GM18861 (cell line): ENCODE measurements around the gene BAG3.

Experiments
- ATAC-seq: cut with Tn5 transposase; IDR thresholded peaks from one replicate; pipeline ENCODE4 v1.9.1; 2021; ENCODE audit not compliant: unreplicated experiment

BAG3 gene

DNA sequence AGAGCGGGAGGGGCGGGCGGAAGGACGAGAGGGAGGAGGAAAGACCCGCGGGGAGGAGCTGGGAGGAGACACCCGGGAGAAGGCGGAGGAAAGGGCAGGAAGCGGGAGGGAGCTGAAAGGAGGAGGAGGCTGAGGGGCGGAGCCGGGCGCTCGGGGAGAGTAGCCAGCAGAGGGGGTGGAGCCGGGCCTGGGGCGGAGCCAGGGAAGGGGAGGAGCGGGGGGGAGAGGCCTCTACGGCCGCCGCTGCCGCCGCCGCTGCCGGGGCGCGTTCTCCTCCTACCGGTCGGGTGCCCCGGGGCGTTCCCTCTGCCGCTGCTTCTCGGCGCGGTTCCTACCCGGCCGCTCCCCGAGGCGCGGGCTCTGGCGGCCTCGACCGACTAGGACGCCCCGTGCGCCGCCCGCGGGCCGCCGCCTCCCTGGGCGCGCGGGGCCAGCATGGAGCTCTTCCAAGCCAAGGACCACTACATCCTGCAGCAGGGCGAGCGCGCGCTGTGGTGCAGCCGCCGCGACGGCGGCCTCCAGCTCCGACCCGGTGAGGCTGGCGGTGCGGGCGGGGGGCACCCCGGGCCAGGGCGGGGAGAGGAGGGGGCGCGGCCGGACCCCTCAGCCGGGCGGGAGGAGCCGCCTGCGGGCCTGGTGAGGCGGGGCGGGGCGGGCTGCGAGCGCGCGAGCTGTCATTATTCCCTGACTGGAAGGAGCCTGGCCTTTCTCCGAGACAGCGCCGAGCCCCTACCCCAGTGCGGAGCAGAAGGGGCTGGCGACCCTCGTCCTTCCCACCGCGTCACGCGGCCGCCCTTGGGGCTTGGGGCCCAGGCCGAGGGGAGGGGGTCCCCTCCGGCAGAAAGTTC, 74.9 kb downstream of the BAG3 start, which contains the start of gene INPP5F:
INPP5F (plus strand) TSS at position 223 of the 848 bp plus-strand sequence; CDS start at position 436, 213 bp downstream.
- peak; percentile 71 for ATAC-seq

DNA sequence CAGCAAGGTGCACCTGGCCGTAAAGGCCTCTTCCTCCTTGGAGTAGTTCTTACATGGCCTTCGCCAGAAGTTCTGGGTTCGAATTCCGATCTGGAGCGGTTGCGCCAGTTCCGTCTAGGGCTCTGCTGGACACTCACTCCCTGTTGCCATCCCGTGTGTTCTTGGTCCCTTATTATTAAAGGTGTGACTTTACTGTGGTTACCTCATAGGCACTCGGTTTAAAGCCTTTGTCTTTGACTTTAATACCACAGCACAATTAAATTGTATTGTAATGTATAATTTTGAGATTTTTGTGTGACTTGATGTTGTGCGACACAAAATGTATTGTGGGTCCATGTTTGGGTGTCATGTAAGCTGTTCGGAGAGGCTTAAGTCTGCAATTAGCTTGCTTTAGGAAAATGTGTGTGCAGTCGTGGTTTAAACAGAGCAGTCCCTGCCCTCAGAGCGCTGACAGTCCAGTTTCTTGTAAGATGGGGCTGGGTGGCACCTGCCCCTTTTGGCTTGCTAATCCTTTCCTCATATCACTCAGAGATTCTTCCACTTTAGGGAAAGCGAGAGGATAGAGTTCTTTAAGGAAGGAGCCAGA, 75.6 kb downstream of the BAG3 start:
- no peak for ATAC-seq
